ENCODE data around the gene SMIM7. TPM values are rescaled to one million over a fixed set of nuclear protein-coding genes. Genes with fewer than 3 reads are reported as not detected.

Gene SMIM7
- total RNA-seq, 1 donor from 2014 or later, result 76.7 TPM

- TF ChIP-seq CTCF (IDR thresholded peaks at IDR 0.05), result no peak
- ATAC-seq, result no peak
These were observed 52.1 kb downstream of the SMIM7 start for GRCh38 chr19:16607819-16608218.

GRCh38 chr19:16605553-16605994 is 54.4 kb downstream of the SMIM7 start:
- no peaks in the 10 kb centered on the region for H3K9me3 ChIP-seq
- intact Hi-C loops (cut with DNase I), result no loop called here
- no peaks in the 10 kb centered on the region for H3K36me3 ChIP-seq
- DNase-seq, result peak; percentile 74
- no peaks in the 10 kb centered on the region for H3K27me3 ChIP-seq
- ATAC-seq, result peak; percentile 50
- H3K27ac ChIP-seq, result no peak overlapping the region
- H3K4me1 ChIP-seq, result peaks cover 41% of the 10 kb centered on the region
- no peak for TF ChIP-seq CTCF (IDR thresholded peaks at IDR 0.05)
- H3K4me3 ChIP-seq, result no peak overlapping the region

More at GRCh38 chr19:16607819-16608218, 52.1 kb downstream of the SMIM7 start:
- intact Hi-C loops (cut with DNase I), result no loop called here
- Histone ChIP-seq H3K9me3 (no peaks in the 10 kb centered on the region), H3K4me3 (no peak overlapping the region), H3K4me1 (peaks cover 61% of the 10 kb centered on the region), H3K36me3 (no peaks in the 10 kb centered on the region), H3K27me3 (no peaks in the 10 kb centered on the region), H3K27ac (peak overlapping the region; percentile 61)
- DNase-seq, result no peak

- DNase-seq, result no peak
- Histone ChIP-seq H3K9me3 (no peaks in the 10 kb centered on the region), H3K36me3 (no peaks in the 10 kb centered on the region), H3K4me3 (no peak overlapping the region), H3K4me1 (peaks cover 37% of the 10 kb centered on the region), H3K27me3 (no peaks in the 10 kb centered on the region), H3K27ac (no peak overlapping the region)
- no peak for ATAC-seq
- TF ChIP-seq CTCF (IDR thresholded peaks at IDR 0.05), result no peak
- intact Hi-C loops (cut with DNase I), result no loop called here
These were observed 54.8 kb downstream of the SMIM7 start for GRCh38 chr19:16605115-16605514.

GRCh38 chr19:16604615-16605014 is 55.3 kb downstream of the SMIM7 start:
- Histone ChIP-seq H3K36me3 (no peaks in the 10 kb centered on the region), H3K4me1 (peaks cover 32% of the 10 kb centered on the region), H3K27me3 (no peaks in the 10 kb centered on the region), H3K9me3 (no peaks in the 10 kb centered on the region), H3K27ac (no peak overlapping the region), H3K4me3 (no peak overlapping the region)
- DNase-seq (no peak), ATAC-seq (no peak)
- intact Hi-C loops (cut with DNase I), result no loop called here
- no peak for TF ChIP-seq CTCF (IDR thresholded peaks at IDR 0.05)

- ATAC-seq, result no peak
- intact Hi-C loops (cut with DNase I), result no loop called here
- H3K27me3 ChIP-seq, result no peaks in the 10 kb centered on the region
- no peak overlapping the region for H3K4me3 ChIP-seq
- no peak for TF ChIP-seq CTCF (IDR thresholded peaks at IDR 0.05)
- peaks cover 19% of the 10 kb centered on the region for H3K4me1 ChIP-seq
- H3K36me3 ChIP-seq, result no peaks in the 10 kb centered on the region
- H3K27ac ChIP-seq, result no peak overlapping the region
- H3K9me3 ChIP-seq, result no peaks in the 10 kb centered on the region
- no peak for DNase-seq
These were observed 56.9 kb downstream of the SMIM7 start for GRCh38 chr19:16603090-16603489.
